HepG2 (cell line): ENCODE measurements around the gene MRNIP. TPM values are rescaled to one million over a fixed set of nuclear protein-coding genes. Genes with fewer than 3 reads are reported as not detected.

ENCODE experiments used
- CHCHD3 ChIP-seq: sonication (generic); formaldehyde crosslinking; IDR thresholded peaks from 2 replicates; pipeline ENCODE4 v1.8.0; 2022; ENCODE audit warnings: mild to moderate bottlenecking, missing genetic modification reagents, moderate library complexity
- RFX1 ChIP-seq: fragments of 450-650 bp; IDR thresholded peaks from 2 replicates; pipeline ENCODE4 v1.6.1; 2017
- ZMYM3 ChIP-seq: sonication (generic); formaldehyde crosslinking; IDR thresholded peaks from 2 replicates; pipeline ENCODE4 v1.5.1; 2020; ENCODE audit warnings: mild to moderate bottlenecking, missing genetic modification reagents
- ZNF510 ChIP-seq: sonication (generic); formaldehyde crosslinking; IDR thresholded peaks from 2 replicates; pipeline ENCODE4 v1.4.0; 2020; ENCODE audit warnings: low read depth, mild to moderate bottlenecking, missing genetic modification reagents
- ZNF616 ChIP-seq: sonication (generic); formaldehyde crosslinking; IDR thresholded peaks from 2 replicates; pipeline ENCODE4 v1.5.0; 2020; ENCODE audit warnings: low read depth, mild to moderate bottlenecking, missing genetic modification reagents
- polyA plus RNA-seq, 8 experiments: library from polyadenylated mRNA; depleted of rRNA in 3 of 8; stranded (reverse) in 7 of 8; unstranded in 1 of 8; fragments of >200 nt; fragmentation: Illumina TruSeq in 4 of 8; extraction: Trizol in 4 of 8; gene quantifications; 2 replicates each; pipeline versions ENCODE4 v1.2.1 to v1.2.3, GENCODE V29; 2011 to 2016; ENCODE audit warnings: low read depth in 4 of 8, missing spikeins in 1 of 8, mixed read lengths in 1 of 8; ENCODE audit not compliant: insufficient read depth in 1 of 8
- total RNA-seq, 5 experiments: library from RNA; depleted of rRNA; stranded (reverse); fragments of >200 nt; fragmentation: Illumina TruSeq; extraction: Trizol; gene quantifications; 2 replicates each; pipeline ENCODE4 v1.2.3, GENCODE V29; 2016; ENCODE audit warnings: low read depth in 1 of 5
- TF ChIP-seq, protein P1 (sequence below): sonication (generic); formaldehyde crosslinking; IDR thresholded peaks from 2 replicates; pipeline ENCODE4 v1.4.0; 2020; ENCODE audit warnings: missing genetic modification reagents, borderline replicate concordance
- TF ChIP-seq, protein P2 (sequence below): IDR thresholded peaks from 2 replicates; pipeline ENCODE4 v1.6.1; 2016; ENCODE audit warnings: low read depth, control low read depth
- TF ChIP-seq, protein P3 (sequence below): sonication (generic); formaldehyde crosslinking; IDR thresholded peaks from 2 replicates; pipeline ENCODE4 v1.5.0; 2020; ENCODE audit warnings: mild to moderate bottlenecking, missing genetic modification reagents

MRNIP gene
- total and polyA plus RNA-seq, 2 of the 13 experiments (the other 11 are each of a cell fraction or from before 2014, with no cell fraction given), result 15.5 to 34.1 TPM

DNA sequence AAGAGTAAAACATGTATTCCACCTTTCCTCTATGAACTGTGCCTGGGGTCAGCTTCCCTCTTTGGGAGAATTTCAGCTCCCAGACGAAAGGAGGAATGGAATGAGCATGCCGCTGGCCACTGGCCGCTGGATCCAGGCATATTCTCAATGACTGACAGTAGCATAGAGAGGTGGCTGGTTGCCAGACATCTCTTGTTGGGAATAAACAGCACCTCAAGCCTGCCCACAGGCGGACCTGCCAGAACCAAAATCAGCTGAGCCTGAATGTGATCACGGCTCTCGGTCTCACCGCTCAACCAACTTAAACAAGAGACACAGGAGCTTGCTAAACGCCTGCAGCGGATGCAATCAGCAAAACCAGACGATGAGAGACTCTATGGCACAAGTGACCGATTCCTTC, 28.5 kb upstream of the MRNIP start (continued):
- TF ChIP-seq, protein P1, sequence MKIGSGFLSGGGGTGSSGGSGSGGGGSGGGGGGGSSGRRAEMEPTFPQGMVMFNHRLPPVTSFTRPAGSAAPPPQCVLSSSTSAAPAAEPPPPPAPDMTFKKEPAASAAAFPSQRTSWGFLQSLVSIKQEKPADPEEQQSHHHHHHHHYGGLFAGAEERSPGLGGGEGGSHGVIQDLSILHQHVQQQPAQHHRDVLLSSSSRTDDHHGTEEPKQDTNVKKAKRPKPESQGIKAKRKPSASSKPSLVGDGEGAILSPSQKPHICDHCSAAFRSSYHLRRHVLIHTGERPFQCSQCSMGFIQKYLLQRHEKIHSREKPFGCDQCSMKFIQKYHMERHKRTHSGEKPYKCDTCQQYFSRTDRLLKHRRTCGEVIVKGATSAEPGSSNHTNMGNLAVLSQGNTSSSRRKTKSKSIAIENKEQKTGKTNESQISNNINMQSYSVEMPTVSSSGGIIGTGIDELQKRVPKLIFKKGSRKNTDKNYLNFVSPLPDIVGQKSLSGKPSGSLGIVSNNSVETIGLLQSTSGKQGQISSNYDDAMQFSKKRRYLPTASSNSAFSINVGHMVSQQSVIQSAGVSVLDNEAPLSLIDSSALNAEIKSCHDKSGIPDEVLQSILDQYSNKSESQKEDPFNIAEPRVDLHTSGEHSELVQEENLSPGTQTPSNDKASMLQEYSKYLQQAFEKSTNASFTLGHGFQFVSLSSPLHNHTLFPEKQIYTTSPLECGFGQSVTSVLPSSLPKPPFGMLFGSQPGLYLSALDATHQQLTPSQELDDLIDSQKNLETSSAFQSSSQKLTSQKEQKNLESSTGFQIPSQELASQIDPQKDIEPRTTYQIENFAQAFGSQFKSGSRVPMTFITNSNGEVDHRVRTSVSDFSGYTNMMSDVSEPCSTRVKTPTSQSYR (CRISPR knock-in tag), result no peak
- TF ChIP-seq ZNF510 (CRISPR knock-in tag), result no peak
- TF ChIP-seq, protein P2, sequence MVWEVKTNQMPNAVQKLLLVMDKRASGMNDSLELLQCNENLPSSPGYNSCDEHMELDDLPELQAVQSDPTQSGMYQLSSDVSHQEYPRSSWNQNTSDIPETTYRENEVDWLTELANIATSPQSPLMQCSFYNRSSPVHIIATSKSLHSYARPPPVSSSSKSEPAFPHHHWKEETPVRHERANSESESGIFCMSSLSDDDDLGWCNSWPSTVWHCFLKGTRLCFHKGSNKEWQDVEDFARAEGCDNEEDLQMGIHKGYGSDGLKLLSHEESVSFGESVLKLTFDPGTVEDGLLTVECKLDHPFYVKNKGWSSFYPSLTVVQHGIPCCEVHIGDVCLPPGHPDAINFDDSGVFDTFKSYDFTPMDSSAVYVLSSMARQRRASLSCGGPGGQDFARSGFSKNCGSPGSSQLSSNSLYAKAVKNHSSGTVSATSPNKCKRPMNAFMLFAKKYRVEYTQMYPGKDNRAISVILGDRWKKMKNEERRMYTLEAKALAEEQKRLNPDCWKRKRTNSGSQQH (CRISPR knock-in tag), result no peak
- TF ChIP-seq ZMYM3 (CRISPR knock-in tag), result no peak
- no peak for TF ChIP-seq RFX1
- TF ChIP-seq ZNF616, result no peak
- TF ChIP-seq, protein P3, sequence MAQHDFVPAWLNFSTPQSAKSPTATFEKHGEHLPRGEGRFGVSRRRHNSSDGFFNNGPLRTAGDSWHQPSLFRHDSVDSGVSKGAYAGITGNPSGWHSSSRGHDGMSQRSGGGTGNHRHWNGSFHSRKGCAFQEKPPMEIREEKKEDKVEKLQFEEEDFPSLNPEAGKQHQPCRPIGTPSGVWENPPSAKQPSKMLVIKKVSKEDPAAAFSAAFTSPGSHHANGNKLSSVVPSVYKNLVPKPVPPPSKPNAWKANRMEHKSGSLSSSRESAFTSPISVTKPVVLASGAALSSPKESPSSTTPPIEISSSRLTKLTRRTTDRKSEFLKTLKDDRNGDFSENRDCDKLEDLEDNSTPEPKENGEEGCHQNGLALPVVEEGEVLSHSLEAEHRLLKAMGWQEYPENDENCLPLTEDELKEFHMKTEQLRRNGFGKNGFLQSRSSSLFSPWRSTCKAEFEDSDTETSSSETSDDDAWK (CRISPR knock-in tag), result no peak
- no peak for TF ChIP-seq CHCHD3 (CRISPR knock-in tag)
